ENCODE measurements around the gene AIFM3. TPM values are rescaled to one million over a fixed set of nuclear protein-coding genes. Genes with fewer than 3 reads are reported as not detected.

AIFM3 gene
- total RNA-seq, 1 experiment from 2014 or later, result not detected

DNA sequence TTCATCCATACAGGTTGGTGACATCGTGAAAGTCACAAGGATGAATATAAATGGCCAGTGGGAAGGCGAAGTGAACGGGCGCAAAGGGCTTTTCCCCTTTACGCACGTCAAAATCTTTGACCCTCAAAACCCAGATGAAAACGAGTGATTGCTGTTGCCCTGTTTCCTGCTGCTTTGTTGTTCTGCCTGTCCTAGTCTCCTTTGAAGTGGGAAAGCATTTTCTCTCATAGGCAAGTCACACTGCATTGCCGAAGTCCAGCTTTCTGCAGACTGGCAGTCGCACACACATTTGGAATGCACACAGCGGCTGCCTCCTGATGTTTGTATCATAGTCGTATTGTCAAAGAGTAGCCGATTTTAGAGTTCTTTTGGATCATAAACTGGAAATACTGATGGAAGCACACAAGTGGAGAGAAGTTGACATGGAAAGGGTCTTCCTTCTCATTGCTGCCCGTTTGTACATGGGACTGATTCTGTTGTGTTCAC, 17.3 kb upstream of the AIFM3 start:
- H3K27me3 ChIP-seq, result no peaks in the 10 kb centered on the region
- no peak for DNase-seq
- no peak overlapping the region for H3K27ac ChIP-seq
- H3K4me1 ChIP-seq, result no peaks in the 10 kb centered on the region
- H3K4me3 ChIP-seq, result no peak overlapping the region
- peaks cover 68% of the 10 kb centered on the region for H3K36me3 ChIP-seq
- no peaks in the 10 kb centered on the region for H3K9me3 ChIP-seq (replicated peaks)

DNA sequence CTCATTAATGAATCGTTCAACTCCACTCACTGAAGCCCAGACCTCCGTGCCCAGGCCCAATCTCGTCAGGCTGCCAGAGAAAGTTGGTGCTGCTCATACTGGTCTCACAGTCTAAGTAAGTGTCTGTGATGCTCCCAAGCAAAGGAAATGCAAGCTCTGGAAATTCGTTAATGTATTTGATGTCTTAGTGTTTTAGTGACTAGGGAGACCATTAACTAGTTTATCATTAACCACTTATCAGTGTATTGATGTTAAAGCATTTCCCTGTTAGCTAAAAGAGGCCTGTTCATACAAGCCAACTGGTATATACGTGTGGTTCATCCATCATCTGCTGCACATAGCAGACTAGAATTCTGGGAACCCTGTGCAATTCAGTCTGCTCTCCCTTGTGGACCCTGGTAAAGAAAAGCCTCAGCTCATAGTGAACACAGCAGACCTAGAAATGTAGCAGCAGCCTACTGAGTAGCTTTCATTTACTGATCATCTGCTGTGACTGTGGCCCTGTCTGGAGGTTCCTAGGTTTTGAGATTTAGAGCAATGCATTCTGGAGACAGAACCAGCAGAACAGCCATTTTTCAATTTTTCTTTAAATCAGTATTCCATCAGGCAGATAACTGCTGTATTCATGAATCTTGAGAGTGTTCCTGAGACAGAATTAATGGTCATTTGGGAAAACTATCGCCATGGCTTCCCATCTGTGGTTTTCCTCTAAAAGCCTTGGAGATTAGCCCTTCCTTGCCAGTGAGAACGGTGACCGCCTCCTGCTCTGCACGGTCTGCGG, 15.7 kb upstream of the AIFM3 start:
- Histone ChIP-seq H3K4me3 (no peak overlapping the region), H3K27ac (no peak overlapping the region), H3K36me3 (peaks cover 56% of the 10 kb centered on the region), H3K9me3 (replicated peaks) (no peaks in the 10 kb centered on the region), H3K4me1 (no peaks in the 10 kb centered on the region), H3K27me3 (no peaks in the 10 kb centered on the region)
- DNase-seq, result no peak

DNA sequence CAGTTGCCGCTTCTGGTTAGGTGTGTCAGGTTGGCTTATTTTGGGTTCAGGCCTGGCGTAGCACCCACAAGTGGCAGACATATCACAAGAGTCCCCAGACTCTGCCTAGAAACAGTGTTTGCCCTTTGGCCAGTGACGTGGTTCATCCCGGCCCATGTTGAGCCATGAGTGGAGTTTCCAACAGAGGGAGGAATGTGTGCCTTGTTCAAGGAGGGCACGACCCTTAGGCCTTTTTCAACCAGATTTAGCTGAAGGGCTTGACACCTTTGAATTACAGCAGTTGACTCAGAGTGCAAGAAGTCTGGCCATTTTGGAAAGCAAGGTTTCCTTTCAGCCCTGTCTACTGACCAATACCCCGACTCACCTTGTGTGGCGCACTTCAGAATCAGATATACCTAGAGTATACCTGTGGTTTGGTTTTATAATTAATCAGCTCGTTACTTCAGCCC, 15.1 kb upstream of the AIFM3 start:
- no peaks in the 10 kb centered on the region for H3K9me3 ChIP-seq (replicated peaks)
- H3K27me3 ChIP-seq, result no peaks in the 10 kb centered on the region
- DNase-seq, result no peak
- no peak overlapping the region for H3K27ac ChIP-seq
- peaks cover 53% of the 10 kb centered on the region for H3K36me3 ChIP-seq
- no peak overlapping the region for H3K4me3 ChIP-seq
- no peaks in the 10 kb centered on the region for H3K4me1 ChIP-seq

DNA sequence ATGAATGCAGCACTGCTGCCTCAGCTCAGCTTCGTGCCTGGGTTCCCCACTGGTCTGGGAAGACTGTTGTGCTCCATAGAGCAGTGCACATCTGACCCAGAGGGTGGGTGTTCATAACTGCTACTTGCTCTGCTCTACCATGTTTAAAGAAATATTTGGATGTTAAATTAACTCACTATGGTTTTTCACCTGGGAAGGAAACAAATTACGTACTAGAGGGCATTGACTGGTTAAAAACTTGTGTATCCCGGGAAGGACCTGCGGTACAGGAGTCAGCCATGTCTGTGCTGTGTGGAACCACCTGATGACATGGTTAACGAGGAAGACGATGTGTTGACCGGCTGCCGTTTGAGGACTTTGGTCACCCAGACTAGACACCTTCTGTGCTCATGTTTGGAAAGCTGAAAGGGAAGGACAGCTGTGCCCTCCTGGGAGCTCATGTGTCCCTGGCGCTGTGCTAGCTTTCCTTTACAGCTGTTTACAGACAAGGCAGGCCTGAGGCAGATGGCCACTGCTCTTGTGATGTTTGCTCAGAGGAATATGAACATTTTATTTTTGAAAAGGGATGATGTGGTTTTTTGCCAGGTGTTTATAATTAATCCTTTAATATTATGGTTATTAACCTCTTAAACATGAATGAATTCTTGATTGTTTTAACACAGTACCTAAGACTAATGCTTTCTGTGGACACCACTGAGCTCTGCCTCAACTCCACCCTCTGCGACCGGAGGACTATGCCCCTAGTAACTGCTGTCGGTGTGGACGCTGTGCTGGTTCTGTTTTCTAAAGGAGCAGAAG, 14.3 kb upstream of the AIFM3 start:
- Histone ChIP-seq H3K4me3 (no peak overlapping the region), H3K27me3 (no peaks in the 10 kb centered on the region), H3K4me1 (no peaks in the 10 kb centered on the region), H3K27ac (no peak overlapping the region), H3K9me3 (replicated peaks) (no peaks in the 10 kb centered on the region), H3K36me3 (peaks cover 50% of the 10 kb centered on the region)
- DNase-seq, result peak; percentile 35 to 62

DNA sequence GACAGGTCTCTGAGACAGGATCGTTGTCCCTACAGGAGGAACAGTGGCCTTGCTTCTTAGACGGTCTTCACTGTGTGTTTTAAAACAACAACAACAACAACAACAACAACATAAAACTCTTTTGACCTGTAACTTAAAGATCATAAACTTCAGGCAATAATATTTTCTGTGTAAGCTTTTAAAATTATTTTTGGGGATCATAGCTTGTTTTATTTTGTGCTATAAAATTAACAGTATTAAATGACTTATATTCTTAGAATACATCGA, 13.8 kb upstream of the AIFM3 start:
- Histone ChIP-seq H3K36me3 (peaks cover 46% of the 10 kb centered on the region), H3K9me3 (replicated peaks) (no peaks in the 10 kb centered on the region), H3K27me3 (no peaks in the 10 kb centered on the region), H3K27ac (no peak overlapping the region), H3K4me1 (no peaks in the 10 kb centered on the region), H3K4me3 (no peak overlapping the region)
- DNase-seq, result no peak

DNA sequence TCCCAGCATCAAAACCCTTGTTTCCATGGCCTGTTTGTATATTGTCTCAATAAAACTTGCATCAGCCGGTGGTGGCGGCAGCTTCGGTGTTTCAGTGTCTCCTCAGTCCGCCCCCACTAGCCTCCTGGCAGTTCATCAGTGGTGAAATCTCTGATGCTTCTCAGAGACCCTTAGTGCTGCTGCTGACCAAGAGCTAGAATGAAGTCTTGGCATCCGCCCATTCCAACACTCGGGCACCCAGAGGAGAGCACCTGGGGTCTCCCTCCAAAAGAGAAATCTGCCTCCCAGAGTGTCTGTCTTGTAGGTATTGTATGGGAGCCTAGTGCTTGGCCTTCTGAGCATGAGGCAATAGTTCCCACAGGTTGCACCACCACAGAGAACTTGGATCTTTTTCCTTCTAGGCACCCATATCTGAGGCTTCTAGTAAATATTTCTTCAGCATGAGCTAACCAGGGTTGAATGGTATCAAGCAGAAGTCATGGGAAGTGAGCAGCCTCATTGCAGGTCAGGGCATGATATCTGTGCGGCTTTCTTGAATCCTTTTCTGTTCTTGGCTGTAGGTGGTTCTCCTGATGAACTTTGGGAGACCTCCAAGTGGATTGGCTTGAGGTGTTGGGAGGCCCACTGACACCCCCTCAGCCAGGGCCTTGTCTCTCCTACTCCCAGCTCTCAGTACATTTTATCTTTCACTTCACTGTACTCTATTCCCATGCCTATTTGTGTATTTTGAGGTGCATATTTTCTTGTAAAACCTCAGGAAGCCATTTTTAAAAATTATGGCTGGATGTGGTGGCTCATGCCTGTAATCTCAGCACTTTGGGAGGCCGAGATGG, 13.2 kb upstream of the AIFM3 start:
- no peaks in the 10 kb centered on the region for H3K4me1 ChIP-seq
- H3K9me3 ChIP-seq (replicated peaks), result no peaks in the 10 kb centered on the region
- H3K27ac ChIP-seq, result no peak overlapping the region
- DNase-seq, result no peak
- peaks cover 42% of the 10 kb centered on the region for H3K36me3 ChIP-seq
- H3K4me3 ChIP-seq, result no peak overlapping the region
- no peaks in the 10 kb centered on the region for H3K27me3 ChIP-seq

DNA sequence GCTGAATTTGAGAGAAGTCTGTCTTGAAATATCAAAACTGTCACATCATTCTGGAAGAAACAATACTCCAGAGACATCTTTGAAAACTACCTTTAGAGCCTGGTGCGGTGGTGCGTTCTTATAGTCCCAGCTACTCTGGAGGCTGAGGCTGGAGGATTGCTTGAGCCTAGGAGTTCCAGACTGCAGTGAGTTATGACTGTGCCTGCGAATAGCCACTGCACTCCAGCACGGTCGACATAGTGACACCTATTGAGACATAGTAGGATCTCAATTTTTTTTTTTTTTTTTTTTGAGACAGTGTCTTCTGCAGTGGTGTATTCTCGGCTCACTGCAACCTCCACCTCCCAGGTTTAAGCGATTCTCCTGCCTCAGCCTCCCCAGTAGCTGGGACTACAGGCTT, 11.5 kb upstream of the AIFM3 start:
- Histone ChIP-seq H3K4me1 (no peaks in the 10 kb centered on the region), H3K36me3 (peaks cover 26% of the 10 kb centered on the region), H3K4me3 (no peak overlapping the region), H3K9me3 (replicated peaks) (no peaks in the 10 kb centered on the region), H3K27me3 (no peaks in the 10 kb centered on the region), H3K27ac (no peak overlapping the region)
- no peak for DNase-seq

DNA sequence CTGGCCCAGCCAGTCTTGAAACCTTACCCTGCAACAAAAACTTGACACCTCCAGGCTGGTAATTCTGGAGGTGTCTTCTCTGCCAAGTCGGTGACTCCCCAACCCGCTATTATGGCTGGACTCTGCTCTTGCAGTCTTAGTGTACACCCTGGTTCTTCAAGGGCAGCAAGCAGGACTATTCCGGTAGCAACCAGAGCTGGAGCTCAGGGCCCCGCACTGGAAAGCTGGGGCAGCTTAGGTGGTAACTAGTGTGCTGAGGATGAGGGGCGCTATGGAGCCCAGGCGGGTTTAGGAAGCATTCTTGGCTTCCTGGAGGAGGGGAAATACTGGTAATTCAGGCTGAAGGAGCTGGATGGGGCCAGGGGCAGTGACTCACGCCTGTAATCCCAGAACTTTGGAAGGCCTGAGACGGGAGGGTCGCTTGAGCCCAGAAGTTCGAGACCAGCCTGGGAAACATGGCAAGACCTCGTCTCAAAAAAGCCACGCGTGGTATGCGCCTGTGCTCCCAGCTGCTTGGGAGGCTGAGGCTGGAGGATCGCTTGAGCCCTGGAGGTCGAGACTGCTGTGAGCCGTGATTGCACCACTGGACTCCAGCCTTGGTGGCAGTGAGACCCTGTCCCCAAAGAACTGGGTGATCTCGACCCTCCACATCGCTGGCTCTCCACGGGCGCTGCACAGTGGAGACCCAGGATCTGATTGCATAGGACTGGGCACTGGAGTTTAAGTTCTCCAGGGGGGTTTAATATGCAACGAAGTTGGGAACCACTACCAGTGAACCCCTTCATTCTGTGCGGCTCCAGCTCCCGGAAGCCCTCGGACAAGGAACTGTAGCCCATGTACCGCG, 10.6 kb upstream of the AIFM3 start:
- no peaks in the 10 kb centered on the region for H3K27me3 ChIP-seq
- H3K4me1 ChIP-seq, result no peaks in the 10 kb centered on the region
- H3K9me3 ChIP-seq (replicated peaks), result no peaks in the 10 kb centered on the region
- H3K36me3 ChIP-seq, result peaks cover 19% of the 10 kb centered on the region
- H3K4me3 ChIP-seq, result no peak overlapping the region
- no peak for DNase-seq
- H3K27ac ChIP-seq, result no peak overlapping the region

DNA sequence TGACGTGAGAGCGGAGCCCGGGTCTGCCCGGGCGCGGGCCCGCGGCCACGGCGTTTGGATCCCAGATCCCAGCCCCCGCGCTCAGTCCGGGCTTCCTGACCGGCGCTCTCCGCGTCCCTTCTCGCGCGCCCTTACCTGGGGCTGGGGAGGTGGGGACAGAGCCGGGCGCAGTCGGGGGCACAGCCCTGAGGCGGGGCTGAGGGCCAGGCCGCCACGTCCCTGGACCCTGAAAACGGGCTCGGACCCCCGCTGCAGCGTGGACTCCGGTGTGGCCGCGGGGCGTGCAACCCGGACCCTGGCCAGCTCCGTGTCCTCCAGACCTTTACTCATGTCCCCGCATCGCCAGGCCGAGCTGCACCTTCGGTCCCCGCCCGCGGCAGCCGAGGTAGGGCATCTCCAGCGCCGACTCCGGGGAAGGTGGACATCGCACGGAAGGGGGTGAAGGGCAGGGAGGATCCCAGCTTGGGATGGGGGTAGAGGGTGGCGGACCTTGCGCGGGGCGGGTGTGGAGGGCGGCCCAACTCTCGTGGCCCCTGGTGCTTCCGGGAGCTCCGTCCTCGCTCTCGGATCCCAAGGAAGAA, 9.9 kb upstream of the AIFM3 start:
- H3K27ac ChIP-seq, result no peak overlapping the region
- no peaks in the 10 kb centered on the region for H3K27me3 ChIP-seq
- no peak overlapping the region for H3K4me3 ChIP-seq
- H3K9me3 ChIP-seq (replicated peaks), result no peaks in the 10 kb centered on the region
- no peak for DNase-seq
- H3K36me3 ChIP-seq, result peaks cover 17% of the 10 kb centered on the region
- no peaks in the 10 kb centered on the region for H3K4me1 ChIP-seq

DNA sequence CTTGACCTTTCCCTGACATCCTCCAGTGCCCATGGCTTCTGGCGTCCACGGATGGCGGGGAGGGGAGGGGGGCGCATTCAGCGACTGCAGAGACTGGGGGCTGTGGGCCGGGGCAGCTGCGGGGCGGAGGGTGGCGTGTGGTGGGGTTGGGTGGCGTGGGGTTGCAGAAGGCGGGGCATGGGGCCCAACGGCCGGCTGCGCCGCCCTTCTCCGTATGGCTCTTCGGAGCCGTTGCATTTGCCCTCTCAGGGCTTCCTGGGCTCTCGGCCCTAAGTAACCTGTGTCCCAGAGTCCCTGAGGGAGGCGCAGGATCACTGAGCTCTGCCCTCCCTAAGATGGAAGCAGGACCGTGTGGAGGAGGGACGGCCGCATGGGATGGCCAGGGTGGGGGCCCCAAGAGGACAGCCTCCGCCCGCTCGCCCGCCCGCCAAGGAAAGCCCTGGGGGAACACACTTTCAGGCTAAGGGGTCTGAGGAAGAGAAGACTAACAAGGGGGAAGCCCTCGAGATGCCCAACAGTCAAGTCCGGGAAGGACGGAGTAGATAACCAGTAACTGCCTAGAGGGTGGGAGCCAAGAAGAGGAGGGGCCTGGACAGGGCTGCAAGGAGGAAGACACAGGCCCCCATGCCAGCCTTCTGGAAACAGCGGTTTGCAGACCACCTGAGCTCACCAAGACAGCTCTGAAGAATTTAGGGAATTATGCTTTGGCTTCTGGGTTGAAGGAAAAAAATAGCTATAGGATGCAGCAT, 9.2 kb upstream of the AIFM3 start:
- no peak for DNase-seq
- H3K4me3 ChIP-seq, result no peak overlapping the region

DNA sequence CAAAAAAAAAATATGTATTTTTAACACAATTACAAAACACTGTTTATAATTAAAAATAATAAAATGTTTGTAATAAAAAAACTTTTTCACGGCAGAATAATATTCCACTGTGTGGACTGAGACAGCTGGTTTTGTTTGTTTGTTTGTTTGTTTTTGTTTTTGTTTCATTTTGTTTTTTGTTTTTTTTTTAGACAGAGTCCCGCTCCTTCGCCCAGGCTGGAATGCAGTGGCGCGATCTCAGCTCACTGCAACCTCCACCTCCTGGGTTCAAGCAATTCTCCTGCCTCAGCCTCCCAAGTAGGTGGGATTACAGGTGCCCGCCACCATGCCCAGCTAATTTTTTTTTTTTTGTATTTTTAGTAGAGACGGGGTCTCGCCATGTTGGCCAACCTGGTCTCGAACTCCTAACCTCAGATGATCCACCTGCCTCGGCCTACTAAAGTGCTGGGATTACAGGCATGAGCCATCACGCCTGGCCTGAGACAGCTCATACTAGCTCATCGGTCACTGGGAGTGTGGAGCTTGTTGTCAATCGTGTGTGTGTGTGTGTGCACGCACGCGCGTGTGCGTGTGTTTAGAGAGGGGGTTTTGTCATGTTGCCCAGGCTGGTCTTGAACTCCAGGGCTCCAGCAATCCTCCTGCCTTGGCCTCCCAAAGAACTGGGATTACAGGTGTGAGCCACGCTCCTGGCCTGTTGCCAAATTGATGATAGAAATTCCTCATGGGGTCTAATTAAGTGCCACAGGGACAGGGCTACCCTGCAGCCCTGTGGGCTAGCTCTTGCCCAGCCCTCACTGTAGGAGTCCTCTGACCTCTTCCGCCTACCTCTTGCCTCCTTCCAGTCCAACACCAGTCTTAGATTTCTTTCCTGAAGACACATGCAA, 7.2 kb upstream of the AIFM3 start:
- no peaks in the 10 kb centered on the region for H3K9me3 ChIP-seq (replicated peaks)
- H3K36me3 ChIP-seq, result no peaks in the 10 kb centered on the region; the same call in 1 of the 2 replicates
- DNase-seq, result no peak
- no peak overlapping the region for H3K27ac ChIP-seq
- H3K27me3 ChIP-seq, result peaks cover 5% of the 10 kb centered on the region; the same call in 1 of the 2 replicates
- H3K4me1 ChIP-seq, result no peaks in the 10 kb centered on the region
- H3K4me3 ChIP-seq, result no peak overlapping the region

More for the DNA sequence above, 9.2 kb upstream of the AIFM3 start:
- Histone ChIP-seq H3K4me1 (no peaks in the 10 kb centered on the region), H3K27me3 (no peaks in the 10 kb centered on the region), H3K9me3 (replicated peaks) (no peaks in the 10 kb centered on the region), H3K36me3 (peaks cover 13% of the 10 kb centered on the region), H3K27ac (no peak overlapping the region)

DNA sequence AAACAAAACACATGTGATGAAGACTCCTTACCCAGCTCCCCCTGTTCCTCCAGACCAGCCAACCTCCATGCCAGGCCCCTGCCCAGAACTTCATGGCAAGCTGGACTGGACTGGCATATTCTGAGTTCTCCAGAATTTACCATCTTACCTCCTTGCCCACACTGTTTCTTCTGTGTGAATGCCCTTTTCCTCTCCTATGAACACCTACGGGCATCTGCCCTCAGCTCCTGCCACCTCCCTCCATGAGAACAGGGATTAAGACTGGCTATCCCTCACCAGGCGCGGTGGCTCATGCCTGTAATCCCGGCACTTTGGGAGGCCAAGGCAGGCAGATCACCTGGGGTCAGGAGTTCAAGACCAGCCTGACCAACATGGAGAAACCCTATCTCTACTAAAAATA, 6.4 kb upstream of the AIFM3 start:
- Histone ChIP-seq H3K4me3 (no peak overlapping the region), H3K9me3 (replicated peaks) (no peaks in the 10 kb centered on the region), H3K27me3 (peaks cover 7% of the 10 kb centered on the region; the same call in 1 of the 2 replicates), H3K27ac (no peak overlapping the region), H3K4me1 (no peaks in the 10 kb centered on the region), H3K36me3 (no peaks in the 10 kb centered on the region)
- no peak for DNase-seq
